ENCODE measurements around the gene IGFALS. TPM values are rescaled to one million over a fixed set of nuclear protein-coding genes. Genes with fewer than 3 reads are reported as not detected.

IGFALS gene
- total RNA-seq, 1 experiment from 2014 or later: not detected

DNA sequence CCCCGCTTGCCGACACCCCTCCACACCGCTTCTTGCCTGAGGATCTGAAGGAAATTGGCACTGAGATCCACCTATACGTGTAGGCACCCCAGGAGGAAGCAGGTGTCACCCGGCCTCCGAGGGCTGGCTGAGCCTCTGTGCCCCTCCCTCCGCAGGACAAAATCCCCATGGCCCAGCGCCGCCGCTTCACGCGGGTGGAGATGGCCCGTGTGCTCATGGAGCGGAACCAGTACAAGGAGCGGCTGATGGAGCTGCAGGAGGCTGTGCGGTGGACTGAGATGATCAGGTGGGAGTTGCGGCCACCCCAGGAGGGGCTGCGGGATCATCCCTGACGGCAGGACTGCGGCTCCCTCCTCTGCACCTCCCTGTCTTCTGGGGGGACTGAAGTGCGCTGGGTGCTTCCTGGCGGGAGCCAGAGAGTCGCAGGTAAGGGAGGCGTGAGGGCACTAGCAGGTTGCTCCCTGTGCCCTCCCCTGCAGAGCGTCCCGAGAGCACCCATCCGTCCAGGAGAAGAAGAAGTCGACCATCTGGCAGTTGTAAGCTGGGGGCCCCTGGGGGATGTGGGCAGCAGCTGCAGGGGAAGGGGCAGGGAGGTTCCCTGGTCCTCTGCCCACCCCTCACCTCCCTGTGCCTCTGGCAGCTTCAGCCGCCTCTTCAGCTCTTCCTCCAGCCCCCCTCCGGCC lies 31.2 kb downstream of the IGFALS start:
- CTCF ChIA-PET: no interaction called here
- no TSS peak for BruUV-seq (replicated peaks)
- peaks cover 51% of the 10 kb centered on the region for H3K36me3 Mint-ChIP-seq (ENCODE audit: insufficient read depth, unreplicated experiment)
- no peak for DNase-seq
- H3K9me3 Mint-ChIP-seq (ENCODE audit: low read depth, unreplicated experiment): no peaks in the 10 kb centered on the region
- TF ChIP-seq, protein P1, sequence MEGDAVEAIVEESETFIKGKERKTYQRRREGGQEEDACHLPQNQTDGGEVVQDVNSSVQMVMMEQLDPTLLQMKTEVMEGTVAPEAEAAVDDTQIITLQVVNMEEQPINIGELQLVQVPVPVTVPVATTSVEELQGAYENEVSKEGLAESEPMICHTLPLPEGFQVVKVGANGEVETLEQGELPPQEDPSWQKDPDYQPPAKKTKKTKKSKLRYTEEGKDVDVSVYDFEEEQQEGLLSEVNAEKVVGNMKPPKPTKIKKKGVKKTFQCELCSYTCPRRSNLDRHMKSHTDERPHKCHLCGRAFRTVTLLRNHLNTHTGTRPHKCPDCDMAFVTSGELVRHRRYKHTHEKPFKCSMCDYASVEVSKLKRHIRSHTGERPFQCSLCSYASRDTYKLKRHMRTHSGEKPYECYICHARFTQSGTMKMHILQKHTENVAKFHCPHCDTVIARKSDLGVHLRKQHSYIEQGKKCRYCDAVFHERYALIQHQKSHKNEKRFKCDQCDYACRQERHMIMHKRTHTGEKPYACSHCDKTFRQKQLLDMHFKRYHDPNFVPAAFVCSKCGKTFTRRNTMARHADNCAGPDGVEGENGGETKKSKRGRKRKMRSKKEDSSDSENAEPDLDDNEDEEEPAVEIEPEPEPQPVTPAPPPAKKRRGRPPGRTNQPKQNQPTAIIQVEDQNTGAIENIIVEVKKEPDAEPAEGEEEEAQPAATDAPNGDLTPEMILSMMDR (IDR thresholded peaks at IDR 0.05; ENCODE audit: unreplicated experiment): no peak
- no peak overlapping the region for H3K27ac Mint-ChIP-seq (ENCODE audit: unreplicated experiment)
- no peaks in the 10 kb centered on the region for H3K27me3 Mint-ChIP-seq (ENCODE audit: unreplicated experiment)
- H3K4me3 Mint-ChIP-seq (ENCODE audit: low read depth, unreplicated experiment): no peak overlapping the region
- intact Hi-C loops (cut with micrococcal nuclease; ENCODE audit: unreplicated experiment): no loop called here
- no peaks in the 10 kb centered on the region for H3K4me1 Mint-ChIP-seq (ENCODE audit: low read depth, unreplicated experiment)

DNA sequence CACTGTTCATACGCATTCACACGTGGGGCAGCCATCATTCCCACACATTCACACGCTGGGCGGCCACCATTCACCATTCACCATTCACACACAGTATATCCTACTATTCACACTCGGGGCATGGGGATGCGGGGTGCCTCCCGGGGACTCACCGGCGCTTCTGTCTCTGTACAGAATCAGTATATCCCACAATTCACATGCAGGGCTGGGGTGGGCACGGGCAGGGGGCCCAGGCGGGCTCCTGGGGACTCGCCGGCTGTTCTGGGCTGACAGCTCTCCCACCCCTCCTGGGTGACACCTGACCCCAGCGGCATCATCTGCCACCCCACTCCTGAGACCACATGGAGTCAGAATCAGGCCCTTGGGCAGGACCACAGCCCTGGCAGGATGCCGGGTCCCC lies 31.8 kb downstream of the IGFALS start:
- H3K4me3 Mint-ChIP-seq (ENCODE audit: low read depth, unreplicated experiment): no peak overlapping the region
- intact Hi-C loops (cut with micrococcal nuclease; ENCODE audit: unreplicated experiment): no loop called here

DNA sequence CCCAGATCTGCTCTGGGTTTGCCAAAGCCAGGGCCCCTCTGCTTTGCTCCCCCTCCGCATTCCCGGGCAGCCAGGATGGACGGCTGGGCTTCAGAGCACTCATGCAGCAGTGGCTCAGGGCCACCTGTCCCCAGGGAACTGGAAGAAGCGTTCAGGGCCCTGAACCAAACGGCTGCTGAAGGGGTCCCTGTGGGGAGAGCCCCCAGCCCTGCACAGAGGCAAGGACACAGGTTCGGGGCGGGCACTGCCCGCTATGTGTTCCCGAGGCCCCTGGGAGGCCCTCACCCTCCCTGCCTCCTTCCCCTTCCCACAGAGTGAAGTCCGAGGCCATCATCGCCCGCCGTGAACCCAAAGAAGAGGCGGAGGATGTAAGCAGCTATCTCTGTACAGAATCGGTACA lies 32.6 kb downstream of the IGFALS start:
- no peaks in the 10 kb centered on the region for H3K27me3 Mint-ChIP-seq (ENCODE audit: unreplicated experiment)
- TF ChIP-seq, protein P1 (IDR thresholded peaks at IDR 0.05; ENCODE audit: unreplicated experiment): no peak
- H3K36me3 Mint-ChIP-seq (ENCODE audit: insufficient read depth, unreplicated experiment): peaks cover 53% of the 10 kb centered on the region
- H3K4me3 Mint-ChIP-seq (ENCODE audit: low read depth, unreplicated experiment): no peak overlapping the region
- CTCF ChIA-PET: no interaction called here
- intact Hi-C loops (cut with micrococcal nuclease; ENCODE audit: unreplicated experiment): no loop called here
- no peak overlapping the region for H3K27ac Mint-ChIP-seq (ENCODE audit: unreplicated experiment)
- DNase-seq: no peak
- H3K4me1 Mint-ChIP-seq (ENCODE audit: low read depth, unreplicated experiment): no peaks in the 10 kb centered on the region
- H3K9me3 Mint-ChIP-seq (ENCODE audit: low read depth, unreplicated experiment): no peaks in the 10 kb centered on the region
- BruUV-seq (replicated peaks): no TSS peak

More for the DNA sequence above, 31.8 kb downstream of the IGFALS start:
- TF ChIP-seq, protein P1 (IDR thresholded peaks at IDR 0.05; ENCODE audit: unreplicated experiment): no peak
- H3K27me3 Mint-ChIP-seq (ENCODE audit: unreplicated experiment): no peaks in the 10 kb centered on the region
- no peak for DNase-seq
- H3K9me3 Mint-ChIP-seq (ENCODE audit: low read depth, unreplicated experiment): no peaks in the 10 kb centered on the region
- CTCF ChIA-PET: no interaction called here
- no TSS peak for BruUV-seq (replicated peaks)
- no peaks in the 10 kb centered on the region for H3K4me1 Mint-ChIP-seq (ENCODE audit: low read depth, unreplicated experiment)
- H3K27ac Mint-ChIP-seq (ENCODE audit: unreplicated experiment): no peak overlapping the region
- peaks cover 52% of the 10 kb centered on the region for H3K36me3 Mint-ChIP-seq (ENCODE audit: insufficient read depth, unreplicated experiment)

DNA sequence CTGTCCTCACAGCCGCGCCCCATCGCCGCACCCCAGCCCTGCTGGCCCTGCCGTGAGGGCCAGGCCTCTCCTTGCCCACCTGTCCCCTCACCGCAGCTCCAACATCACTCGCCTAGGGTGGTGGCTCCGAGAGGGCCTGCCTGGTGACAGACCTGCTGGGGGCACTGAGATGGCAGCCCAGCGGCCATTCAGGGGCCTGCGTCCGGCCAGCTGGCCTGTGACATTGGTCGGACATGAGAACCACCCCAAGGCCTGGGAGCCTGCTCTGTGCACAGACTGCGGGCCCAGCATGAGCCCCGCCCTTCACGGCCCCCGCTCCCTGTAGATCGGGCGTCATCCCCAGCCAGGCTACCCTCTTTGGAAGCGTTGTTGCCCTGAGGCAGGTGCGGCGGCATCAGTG lies 34.0 kb downstream of the IGFALS start:
- CTCF ChIA-PET: no interaction called here
- intact Hi-C loops (cut with micrococcal nuclease; ENCODE audit: unreplicated experiment): no loop called here
- no peaks in the 10 kb centered on the region for H3K27me3 Mint-ChIP-seq (ENCODE audit: unreplicated experiment)
- TF ChIP-seq, protein P1 (IDR thresholded peaks at IDR 0.05; ENCODE audit: unreplicated experiment): no peak
- no peak overlapping the region for H3K27ac Mint-ChIP-seq (ENCODE audit: unreplicated experiment)
- BruUV-seq (replicated peaks): no TSS peak
- no peak for DNase-seq
- peaks cover 61% of the 10 kb centered on the region for H3K36me3 Mint-ChIP-seq (ENCODE audit: insufficient read depth, unreplicated experiment)
- no peaks in the 10 kb centered on the region for H3K4me1 Mint-ChIP-seq (ENCODE audit: low read depth, unreplicated experiment)
- H3K9me3 Mint-ChIP-seq (ENCODE audit: low read depth, unreplicated experiment): no peaks in the 10 kb centered on the region
- no peak overlapping the region for H3K4me3 Mint-ChIP-seq (ENCODE audit: low read depth, unreplicated experiment)

Measured in Calu3 (cell line).